GM12801 (cell line): Measurements from ENCODE around the gene TMPRSS2.

Experiments
- TF ChIP-seq, protein P1 (sequence below): IDR thresholded peaks from one replicate; pipeline ENCODE4 v1.5.1; 2011; ENCODE audit warnings: control low read depth; ENCODE audit not compliant: insufficient read length; ENCODE audit errors: extremely low read depth

Gene TMPRSS2

DNA sequence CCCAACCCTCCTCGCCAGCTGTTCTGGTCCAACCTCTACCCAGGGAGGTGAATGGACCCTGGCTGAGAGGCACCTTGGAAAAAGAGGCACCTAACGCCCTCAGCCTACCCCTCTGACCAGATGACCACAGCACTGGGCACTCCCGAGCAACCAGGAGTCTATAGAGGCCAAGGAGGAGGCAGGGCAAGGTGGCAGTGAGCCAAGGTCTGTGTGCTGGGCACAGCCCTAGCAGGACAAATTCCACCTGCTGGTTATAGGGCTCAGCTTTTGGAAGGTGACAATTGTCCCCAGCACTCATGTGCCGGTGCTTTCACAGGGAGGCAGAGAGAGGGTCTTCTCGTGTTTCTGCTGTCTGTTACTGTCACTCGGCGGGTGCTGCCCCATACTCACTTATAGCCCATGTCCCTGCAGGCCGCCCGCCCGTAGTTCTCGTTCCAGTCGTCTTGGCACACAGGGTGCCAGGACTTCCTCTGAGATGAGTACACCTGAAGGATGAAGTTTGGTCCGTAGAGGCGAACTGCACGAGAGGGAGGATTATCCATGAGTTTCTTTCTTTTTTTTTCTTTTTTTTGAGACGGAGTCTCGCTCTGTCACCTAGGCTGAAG, 27.8 kb downstream of the TMPRSS2 start:
- TF ChIP-seq, protein P1, sequence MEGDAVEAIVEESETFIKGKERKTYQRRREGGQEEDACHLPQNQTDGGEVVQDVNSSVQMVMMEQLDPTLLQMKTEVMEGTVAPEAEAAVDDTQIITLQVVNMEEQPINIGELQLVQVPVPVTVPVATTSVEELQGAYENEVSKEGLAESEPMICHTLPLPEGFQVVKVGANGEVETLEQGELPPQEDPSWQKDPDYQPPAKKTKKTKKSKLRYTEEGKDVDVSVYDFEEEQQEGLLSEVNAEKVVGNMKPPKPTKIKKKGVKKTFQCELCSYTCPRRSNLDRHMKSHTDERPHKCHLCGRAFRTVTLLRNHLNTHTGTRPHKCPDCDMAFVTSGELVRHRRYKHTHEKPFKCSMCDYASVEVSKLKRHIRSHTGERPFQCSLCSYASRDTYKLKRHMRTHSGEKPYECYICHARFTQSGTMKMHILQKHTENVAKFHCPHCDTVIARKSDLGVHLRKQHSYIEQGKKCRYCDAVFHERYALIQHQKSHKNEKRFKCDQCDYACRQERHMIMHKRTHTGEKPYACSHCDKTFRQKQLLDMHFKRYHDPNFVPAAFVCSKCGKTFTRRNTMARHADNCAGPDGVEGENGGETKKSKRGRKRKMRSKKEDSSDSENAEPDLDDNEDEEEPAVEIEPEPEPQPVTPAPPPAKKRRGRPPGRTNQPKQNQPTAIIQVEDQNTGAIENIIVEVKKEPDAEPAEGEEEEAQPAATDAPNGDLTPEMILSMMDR: no peak

DNA sequence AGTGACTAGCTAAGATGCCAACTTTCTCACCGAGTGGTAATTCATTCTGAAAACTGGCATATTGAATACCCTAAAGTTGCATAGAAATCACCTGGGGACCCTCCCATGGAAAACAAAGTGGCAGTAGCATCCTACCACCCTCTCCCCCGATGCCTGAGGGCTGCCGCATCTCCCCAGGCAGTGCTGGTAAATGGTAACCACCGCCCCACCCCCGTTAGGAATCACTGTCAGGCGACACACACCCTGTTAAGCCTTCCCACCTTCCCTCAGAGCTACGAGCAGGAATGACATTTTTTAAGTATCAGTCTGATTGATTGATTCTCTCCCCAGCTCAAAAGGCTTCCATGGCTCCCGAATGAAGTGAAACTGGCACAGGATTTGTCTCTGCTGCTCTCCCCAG, 28.3 kb downstream of the TMPRSS2 start:
- TF ChIP-seq, protein P1: no peak

DNA sequence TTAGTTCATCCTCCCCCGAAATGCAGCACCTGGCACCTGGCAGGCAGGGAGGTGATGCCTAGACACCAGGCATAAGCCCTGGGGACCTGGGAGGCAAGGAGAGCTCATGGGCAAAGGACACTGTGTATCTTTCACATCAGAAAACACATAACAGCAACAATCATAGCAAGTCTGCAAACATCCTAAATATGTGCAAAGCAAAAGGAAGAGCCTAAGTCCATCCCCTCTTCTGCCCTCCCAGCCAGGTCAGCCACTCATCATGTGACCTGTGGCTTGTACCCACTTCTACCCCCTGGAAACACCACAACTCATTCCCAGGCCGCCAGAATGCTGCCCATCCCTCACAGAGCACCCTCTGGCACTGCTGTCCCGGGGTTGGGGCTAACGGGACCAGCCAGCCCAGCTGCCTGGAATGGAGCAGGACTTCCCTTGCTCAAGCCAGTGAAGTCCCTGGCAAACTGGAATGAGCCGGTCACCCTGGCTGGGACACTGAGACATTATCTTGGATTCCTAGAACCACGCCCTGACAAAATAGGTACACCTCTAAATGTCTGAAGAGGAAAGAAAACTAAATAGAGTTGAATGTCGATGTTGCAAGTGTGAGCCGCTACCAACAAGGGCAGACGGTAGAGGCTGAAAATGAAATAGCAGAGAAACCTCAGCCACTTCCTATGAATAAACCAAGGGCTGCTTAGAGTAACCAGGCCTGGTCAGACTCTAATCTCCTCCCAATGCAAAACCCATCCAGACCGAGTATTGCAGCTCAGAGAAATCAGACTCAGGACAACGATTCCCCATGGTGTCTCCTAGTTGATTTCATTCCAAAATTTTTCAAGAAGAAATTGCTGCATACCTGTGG, 29.4 kb downstream of the TMPRSS2 start:
- TF ChIP-seq, protein P1: no peak

DNA sequence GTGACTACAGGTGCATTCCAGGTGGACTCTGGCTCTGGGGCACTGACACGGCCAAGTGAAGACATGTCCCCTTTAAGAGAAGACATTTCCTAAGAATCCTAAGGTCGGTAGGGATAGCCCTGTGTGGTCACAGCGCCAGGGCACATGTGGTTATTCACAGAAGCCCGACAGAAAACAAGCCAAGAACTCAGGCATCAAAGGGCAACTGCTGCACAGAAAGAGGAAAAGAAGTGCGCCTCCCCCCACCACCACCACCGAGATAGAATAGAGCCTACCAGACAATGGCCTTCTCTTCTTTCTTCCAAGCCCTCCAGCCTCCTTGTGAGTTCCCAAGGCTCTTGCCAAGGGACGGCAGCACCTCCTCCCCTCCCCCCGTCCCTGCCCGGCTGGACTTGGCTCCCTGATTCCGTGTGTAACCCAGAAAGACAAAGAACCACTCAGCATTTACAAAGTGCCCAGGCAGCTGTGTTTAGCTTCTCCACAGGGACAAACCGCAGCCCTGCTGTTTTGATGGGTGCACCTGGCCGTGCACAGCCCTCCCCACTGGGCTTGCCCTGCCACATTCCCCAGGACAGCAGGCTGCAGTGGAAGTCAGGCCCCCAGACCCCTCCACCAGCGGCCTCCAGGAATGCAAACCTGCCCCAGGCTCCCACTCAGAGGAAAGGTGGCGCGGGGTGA, 30.2 kb downstream of the TMPRSS2 start:
- TF ChIP-seq, protein P1: no peak

DNA sequence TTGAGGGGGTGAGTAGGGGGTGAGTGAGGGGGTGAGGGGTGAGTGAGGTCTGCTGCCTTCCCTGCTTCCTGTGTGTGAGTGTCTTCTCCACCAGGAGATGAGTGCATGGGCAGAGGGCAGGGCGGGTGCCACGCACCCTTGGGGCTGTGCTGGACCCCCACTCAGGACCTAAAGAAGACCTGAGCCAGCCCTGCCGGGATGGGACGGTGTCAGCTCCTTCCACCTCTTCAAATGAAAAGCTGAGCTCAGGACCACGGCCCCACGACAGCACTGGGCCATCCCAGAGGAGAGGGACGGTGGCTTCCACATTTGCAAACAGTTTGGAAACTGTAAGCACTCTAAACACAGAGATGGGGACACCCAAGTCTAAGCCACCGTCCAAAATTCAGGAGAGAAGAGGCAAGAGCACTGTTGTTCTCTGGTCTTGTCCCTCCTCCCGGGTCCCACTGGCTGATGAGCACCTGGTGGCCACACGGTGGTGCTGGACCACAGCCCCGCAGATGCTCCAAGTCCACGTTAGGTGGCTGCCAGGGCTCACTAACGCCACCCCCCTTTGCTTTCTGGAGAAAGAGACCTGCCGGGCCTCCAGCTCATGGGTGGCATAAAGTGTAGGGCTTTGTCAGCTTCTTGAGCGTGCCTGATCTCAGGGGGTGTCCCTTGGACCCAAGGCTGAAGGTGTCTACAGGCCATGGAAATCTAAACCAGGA, 32.1 kb downstream of the TMPRSS2 start:
- TF ChIP-seq, protein P1: no peak

DNA sequence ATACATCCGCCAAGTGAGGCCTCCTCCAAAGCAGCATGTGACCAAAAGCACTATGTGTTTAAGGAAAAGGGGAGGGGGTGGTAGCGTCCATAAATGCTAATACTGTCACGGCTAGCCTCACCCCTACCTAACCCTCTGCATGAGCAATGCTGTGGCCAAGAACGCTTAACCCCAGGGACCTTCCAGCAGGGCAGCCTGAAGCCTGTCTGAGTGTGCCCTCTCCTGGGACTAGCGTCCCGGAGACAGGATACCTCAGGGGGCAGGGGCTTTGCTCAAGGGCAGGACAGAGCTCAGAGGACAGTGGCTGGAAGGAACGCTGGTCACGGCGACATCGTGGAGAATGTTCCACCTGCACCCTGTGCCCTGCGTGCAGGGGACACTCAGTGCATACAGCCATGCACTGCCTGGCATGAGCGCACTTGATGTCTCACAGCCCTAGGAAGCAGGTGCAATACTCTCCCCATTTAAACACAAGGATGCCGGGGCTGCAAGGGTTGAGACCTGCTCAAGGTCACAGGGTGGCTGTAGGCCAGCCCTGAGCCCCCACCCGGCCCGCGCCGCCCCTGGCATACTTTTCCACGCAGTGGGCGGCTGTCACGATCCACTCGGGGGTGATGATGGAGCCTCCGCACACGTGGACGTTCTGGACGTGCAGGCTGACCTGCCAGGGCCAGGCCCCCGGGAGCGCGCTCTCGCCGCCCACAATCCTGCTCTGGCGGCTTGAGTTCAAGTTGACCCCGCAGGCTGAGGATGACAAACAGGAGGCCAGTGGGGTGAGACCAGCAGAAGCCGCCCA, 35.0 kb downstream of the TMPRSS2 start:
- TF ChIP-seq, protein P1: no peak
